Measurements from ENCODE around the gene MAGI2.

Gene MAGI2

GRCh38 chr7:78444267-78444666, 1009.2 kb downstream of the MAGI2 start:
- Mint-ChIP-seq H3K27me3 (no peaks in the 10 kb centered on the region), H3K27ac (no peak overlapping the region), H3K4me3 (no peak overlapping the region), H3K4me1 (no peaks in the 10 kb centered on the region), H3K36me3 (no peaks in the 10 kb centered on the region), H3K9me3 (no peaks in the 10 kb centered on the region)
- CTCF ChIA-PET = no interaction called here
- no peak for DNase-seq

GRCh38 chr7:78443811-78444210, 1009.7 kb downstream of the MAGI2 start:
- CTCF ChIA-PET = no interaction called here
- Mint-ChIP-seq H3K4me3 (no peak overlapping the region), H3K4me1 (no peaks in the 10 kb centered on the region), H3K27ac (no peak overlapping the region), H3K27me3 (no peaks in the 10 kb centered on the region), H3K9me3 (no peaks in the 10 kb centered on the region), H3K36me3 (no peaks in the 10 kb centered on the region)
- no peak for DNase-seq

DNA sequence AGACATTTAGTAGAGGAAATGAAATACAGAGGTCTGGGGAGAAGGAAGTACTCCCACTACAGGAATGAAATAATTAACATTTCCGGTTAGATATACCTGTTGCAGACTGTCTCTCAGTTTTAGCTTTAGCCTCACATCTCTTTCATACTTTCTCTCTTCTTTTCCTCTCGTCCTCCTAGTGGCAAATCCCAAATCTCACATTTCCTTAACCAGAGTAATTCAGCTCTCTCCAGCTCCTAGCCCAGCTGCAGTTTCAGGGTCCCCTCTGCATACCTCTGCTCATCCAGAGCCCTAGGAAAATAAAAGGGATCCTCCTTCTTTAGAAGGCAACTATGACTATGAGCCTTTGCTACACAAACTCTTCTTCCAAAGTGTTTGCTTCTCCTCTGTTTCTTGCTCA, 1011.7 kb downstream of the MAGI2 start:
- CTCF ChIA-PET = no interaction called here
- DNase-seq = no peak
- Mint-ChIP-seq H3K27ac (no peak overlapping the region), H3K4me1 (no peaks in the 10 kb centered on the region), H3K9me3 (no peaks in the 10 kb centered on the region), H3K27me3 (no peaks in the 10 kb centered on the region), H3K4me3 (no peak overlapping the region), H3K36me3 (no peaks in the 10 kb centered on the region)

GRCh38 chr7:78438433-78438832, 1015.0 kb downstream of the MAGI2 start:
- CTCF ChIA-PET = no interaction called here
- Mint-ChIP-seq H3K9me3 (no peaks in the 10 kb centered on the region), H3K4me1 (no peaks in the 10 kb centered on the region), H3K36me3 (no peaks in the 10 kb centered on the region), H3K27me3 (no peaks in the 10 kb centered on the region), H3K27ac (no peak overlapping the region), H3K4me3 (no peak overlapping the region)
- DNase-seq = no peak

DNA sequence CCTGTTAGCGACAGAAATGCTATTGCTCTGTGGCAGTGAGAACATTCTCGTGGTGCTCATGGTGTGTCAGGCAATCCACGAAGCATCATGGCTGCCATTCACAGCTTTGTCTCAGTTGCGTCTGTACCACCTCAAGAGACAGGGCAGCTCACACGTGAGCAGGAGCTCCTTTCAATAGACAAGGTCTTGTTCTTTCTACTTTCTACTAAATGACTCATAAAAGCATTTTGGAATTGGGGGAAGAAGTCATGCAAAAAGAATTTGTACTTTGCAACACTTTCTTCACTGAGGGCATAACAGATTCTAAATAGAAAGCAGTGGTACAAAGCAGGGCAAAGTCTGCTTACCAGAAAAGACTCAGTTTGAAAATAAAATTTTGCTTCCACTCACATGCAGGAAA, 1016.3 kb downstream of the MAGI2 start:
- no peak for DNase-seq
- no peaks in the 10 kb centered on the region for H3K36me3 Mint-ChIP-seq
- CTCF ChIA-PET = no interaction called here
- no peak overlapping the region for H3K4me3 Mint-ChIP-seq
- H3K4me1 Mint-ChIP-seq = no peaks in the 10 kb centered on the region
- no peaks in the 10 kb centered on the region for H3K9me3 Mint-ChIP-seq
- no peak overlapping the region for H3K27ac Mint-ChIP-seq
- no peaks in the 10 kb centered on the region for H3K27me3 Mint-ChIP-seq

- H3K9me3 Mint-ChIP-seq = no peaks in the 10 kb centered on the region
- CTCF ChIA-PET = no interaction called here
- no peak for DNase-seq
- no peak overlapping the region for H3K4me3 Mint-ChIP-seq
- H3K27ac Mint-ChIP-seq = no peak overlapping the region
- no peaks in the 10 kb centered on the region for H3K4me1 Mint-ChIP-seq
- no peaks in the 10 kb centered on the region for H3K36me3 Mint-ChIP-seq
- H3K27me3 Mint-ChIP-seq = no peaks in the 10 kb centered on the region
Observed at GRCh38 chr7:78435355-78435754, 1018.1 kb downstream of the MAGI2 start.

- Mint-ChIP-seq H3K9me3 (no peaks in the 10 kb centered on the region), H3K27me3 (no peaks in the 10 kb centered on the region), H3K4me1 (no peaks in the 10 kb centered on the region), H3K27ac (no peak overlapping the region), H3K36me3 (no peaks in the 10 kb centered on the region), H3K4me3 (no peak overlapping the region)
- CTCF ChIA-PET = no interaction called here
- DNase-seq = no peak
Observed at GRCh38 chr7:78434281-78434680, 1019.2 kb downstream of the MAGI2 start.

GRCh38 chr7:78433421-78433820, 1020.0 kb downstream of the MAGI2 start:
- no peaks in the 10 kb centered on the region for H3K9me3 Mint-ChIP-seq
- no peak overlapping the region for H3K4me3 Mint-ChIP-seq
- H3K4me1 Mint-ChIP-seq = no peaks in the 10 kb centered on the region
- H3K36me3 Mint-ChIP-seq = no peaks in the 10 kb centered on the region
- CTCF ChIA-PET = no interaction called here
- H3K27me3 Mint-ChIP-seq = no peaks in the 10 kb centered on the region
- no peak for DNase-seq
- H3K27ac Mint-ChIP-seq = no peak overlapping the region

- CTCF ChIA-PET = no interaction called here
- Mint-ChIP-seq H3K4me1 (no peaks in the 10 kb centered on the region), H3K36me3 (no peaks in the 10 kb centered on the region), H3K27me3 (no peaks in the 10 kb centered on the region), H3K27ac (no peak overlapping the region), H3K4me3 (no peak overlapping the region), H3K9me3 (peaks cover 3% of the 10 kb centered on the region)
- DNase-seq = no peak
Observed at GRCh38 chr7:78429878-78430277, 1023.6 kb downstream of the MAGI2 start.

GRCh38 chr7:78427209-78427608, 1026.3 kb downstream of the MAGI2 start:
- no peak for DNase-seq
- Mint-ChIP-seq H3K27ac (no peak overlapping the region), H3K4me1 (no peaks in the 10 kb centered on the region), H3K4me3 (no peak overlapping the region), H3K9me3 (peaks cover 9% of the 10 kb centered on the region), H3K27me3 (no peaks in the 10 kb centered on the region), H3K36me3 (no peaks in the 10 kb centered on the region)
- CTCF ChIA-PET = no interaction called here

- H3K4me1 Mint-ChIP-seq = no peaks in the 10 kb centered on the region
- H3K27me3 Mint-ChIP-seq = no peaks in the 10 kb centered on the region
- CTCF ChIA-PET = no interaction called here
- no peak for DNase-seq
- H3K9me3 Mint-ChIP-seq = peaks cover 6% of the 10 kb centered on the region
- H3K4me3 Mint-ChIP-seq = no peak overlapping the region
- no peak overlapping the region for H3K27ac Mint-ChIP-seq
- no peaks in the 10 kb centered on the region for H3K36me3 Mint-ChIP-seq
Observed at GRCh38 chr7:78420001-78420400, 1033.5 kb downstream of the MAGI2 start.

DNA sequence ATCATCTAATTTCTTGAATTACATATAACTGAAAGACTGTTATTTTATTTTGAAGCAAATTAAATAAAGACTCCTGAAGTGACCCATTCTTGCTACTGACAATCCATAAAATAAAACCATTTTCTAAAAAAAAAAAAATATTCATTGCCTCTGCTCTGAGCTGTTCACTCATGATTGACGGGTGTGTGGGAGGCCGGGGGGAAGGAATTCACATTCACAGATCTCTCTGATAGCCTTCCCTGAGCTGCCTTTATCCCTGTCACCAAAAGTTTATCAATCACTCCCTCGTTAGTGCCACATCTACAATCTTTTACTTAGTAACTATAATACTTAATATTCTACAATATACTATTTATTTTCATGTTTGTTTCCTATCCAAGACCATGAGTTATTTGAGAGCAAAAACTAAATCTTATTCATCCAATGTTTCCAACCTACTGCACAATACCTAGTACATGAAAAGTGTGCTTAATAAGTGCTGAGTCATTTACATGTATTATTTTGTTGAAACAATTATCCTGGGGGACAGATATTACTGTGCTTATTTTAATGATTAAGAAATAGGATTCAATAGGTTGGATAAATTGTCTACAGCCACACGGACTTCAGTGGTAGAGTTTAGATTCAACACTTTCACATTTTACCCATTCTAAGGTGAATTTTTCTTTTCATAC, 1036.2 kb downstream of the MAGI2 start:
- no peaks in the 10 kb centered on the region for H3K9me3 Mint-ChIP-seq
- no peak overlapping the region for H3K27ac Mint-ChIP-seq
- DNase-seq = no peak
- H3K4me3 Mint-ChIP-seq = no peak overlapping the region
- CTCF ChIA-PET = no interaction called here
- no peaks in the 10 kb centered on the region for H3K27me3 Mint-ChIP-seq
- no peaks in the 10 kb centered on the region for H3K4me1 Mint-ChIP-seq
- H3K36me3 Mint-ChIP-seq = no peaks in the 10 kb centered on the region

GRCh38 chr7:78413568-78413967, 1039.9 kb downstream of the MAGI2 start:
- H3K27ac Mint-ChIP-seq = no peak overlapping the region
- no peaks in the 10 kb centered on the region for H3K4me1 Mint-ChIP-seq
- no peaks in the 10 kb centered on the region for H3K9me3 Mint-ChIP-seq
- CTCF ChIA-PET = no interaction called here
- no peaks in the 10 kb centered on the region for H3K27me3 Mint-ChIP-seq
- no peaks in the 10 kb centered on the region for H3K36me3 Mint-ChIP-seq
- no peak overlapping the region for H3K4me3 Mint-ChIP-seq
- DNase-seq = no peak

DNA sequence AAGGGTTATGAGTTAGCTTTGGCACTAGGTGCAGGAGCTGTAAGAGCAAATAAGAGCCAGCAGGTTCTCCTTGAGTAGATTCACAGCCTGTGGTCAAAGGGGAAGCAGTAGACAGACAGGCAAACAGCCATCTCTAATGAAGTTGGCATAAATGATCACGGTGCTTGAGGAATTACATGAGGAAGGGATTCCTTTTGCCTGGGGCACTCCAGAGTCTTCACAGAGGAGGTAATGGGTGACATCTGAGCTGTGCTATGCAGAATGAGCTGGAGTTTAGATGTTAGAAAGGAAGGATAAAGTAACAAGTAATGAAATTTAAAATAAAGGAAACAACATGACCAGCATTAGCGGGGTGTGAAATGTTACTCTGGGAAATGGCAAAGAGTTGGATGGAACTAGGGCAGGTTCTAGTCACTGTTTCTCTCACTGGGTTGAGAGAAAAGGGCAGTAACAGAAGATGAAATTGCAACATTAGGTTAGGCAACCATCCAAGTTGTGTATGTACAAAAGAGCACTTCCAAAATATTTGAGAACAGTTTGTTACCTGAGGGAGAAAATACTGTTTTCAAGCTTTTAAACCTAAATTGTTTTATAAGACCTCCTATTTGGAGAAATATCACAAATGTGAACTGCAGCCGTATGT, 1041.1 kb downstream of the MAGI2 start:
- DNase-seq = no peak
- H3K27me3 Mint-ChIP-seq = no peaks in the 10 kb centered on the region
- H3K36me3 Mint-ChIP-seq = no peaks in the 10 kb centered on the region
- no peak overlapping the region for H3K4me3 Mint-ChIP-seq
- H3K27ac Mint-ChIP-seq = no peak overlapping the region
- CTCF ChIA-PET = no interaction called here
- no peaks in the 10 kb centered on the region for H3K9me3 Mint-ChIP-seq
- H3K4me1 Mint-ChIP-seq = no peaks in the 10 kb centered on the region

DNA sequence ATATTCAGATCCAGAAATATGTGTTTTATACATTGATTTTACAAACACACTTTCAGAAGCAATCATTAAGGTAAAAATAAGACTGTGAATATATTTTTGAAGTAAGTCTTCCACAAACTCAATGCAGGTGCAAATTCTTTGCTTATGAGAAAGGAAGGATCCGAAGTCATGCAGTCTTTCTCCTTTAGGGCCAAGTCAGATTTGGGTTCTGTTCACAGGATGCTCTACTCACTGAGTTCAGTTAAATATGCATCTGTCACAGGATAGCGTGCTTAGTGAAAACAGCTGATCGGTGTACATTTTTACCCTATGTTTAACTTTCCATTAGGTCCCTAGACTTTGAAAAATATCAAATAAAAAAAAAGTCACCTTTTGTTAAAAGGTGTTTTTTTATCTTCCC, 1046.4 kb downstream of the MAGI2 start:
- Mint-ChIP-seq H3K9me3 (no peaks in the 10 kb centered on the region), H3K4me1 (no peaks in the 10 kb centered on the region), H3K4me3 (no peak overlapping the region), H3K27ac (no peak overlapping the region), H3K36me3 (no peaks in the 10 kb centered on the region), H3K27me3 (no peaks in the 10 kb centered on the region)
- no peak for DNase-seq
- CTCF ChIA-PET = no interaction called here

- H3K27me3 Mint-ChIP-seq = no peaks in the 10 kb centered on the region
- no peaks in the 10 kb centered on the region for H3K9me3 Mint-ChIP-seq
- H3K36me3 Mint-ChIP-seq = no peaks in the 10 kb centered on the region
- DNase-seq = no peak
- no peak overlapping the region for H3K4me3 Mint-ChIP-seq
- no peaks in the 10 kb centered on the region for H3K4me1 Mint-ChIP-seq
- CTCF ChIA-PET = no interaction called here
- H3K27ac Mint-ChIP-seq = no peak overlapping the region
Observed at GRCh38 chr7:78406531-78406930, 1046.9 kb downstream of the MAGI2 start.

All from activated naive CD4-positive, alpha-beta T cell treated with anti-CD3 and anti-CD28 coated beads, Interleukin-2, amount 10 ng/mL, durations not matched to agents 7 days and 5 days (primary cell).